Tibial nerve (tissue), 4 donors: ENCODE data around the gene RBM26. TPM values are rescaled to one million over a fixed set of nuclear protein-coding genes. Genes with fewer than 3 reads are reported as not detected.

ENCODE experiments used
- DNase-seq, 2 donors: peaks; one replicate each; pipeline ENCODE4 v3.0.0-alpha.2; 2019; ENCODE audit warnings: low spot score in 2 of 2
- H3K27ac ChIP-seq, 4 donors: fragments of 200-600 bp; sonication (generic) in 3 of 4; one replicate each; pipeline ENCODE4 v1.5.1; 2017 to 2019; ENCODE audit warnings: mild to moderate bottlenecking in 1 of 4
- H3K27me3 ChIP-seq, 2 donors: fragments of 200-600 bp; sonication (generic) in 1 of 2; one replicate each; pipeline versions ENCODE4 v1.5.1 to v1.6.0; 2017 to 2019
- H3K36me3 ChIP-seq, 3 donors: fragments of 200-600 bp; sonication (generic); one replicate each; pipeline ENCODE4 v1.5.1; 2018 to 2019
- H3K4me1 ChIP-seq, 4 donors: fragments of 200-600 bp; sonication (generic) in 3 of 4; one replicate each; pipeline ENCODE4 v1.5.1; 2017 to 2019
- H3K4me3 ChIP-seq, 4 donors: fragments of 200-600 bp; sonication (generic) in 3 of 4; one replicate each; pipeline ENCODE4 v1.5.1; 2017 to 2019; ENCODE audit warnings: mild to moderate bottlenecking in 1 of 4, moderate library complexity in 1 of 4
- H3K9me3 ChIP-seq, 4 donors: fragments of 200-600 bp; sonication (generic) in 3 of 4; one replicate each; pipeline ENCODE4 v1.5.1; 2017 to 2019
- EP300 ChIP-seq, 2 donors: sonication (generic); formaldehyde crosslinking; IDR thresholded peaks; one replicate each; pipeline ENCODE4 v1.6.1; 2017; ENCODE audit warnings: antibody characterized with exemption in 2 of 2, mild to moderate bottlenecking in 1 of 2
- POLR2A ChIP-seq, 2 donors: fragments of 450-650 bp; IDR thresholded peaks; one replicate each; pipeline ENCODE4 v1.6.1; 2017; ENCODE audit warnings: antibody characterized with exemption in 2 of 2, mild to moderate bottlenecking in 2 of 2, moderate library complexity in 2 of 2
- WGBS, 2 donors: methylation state at CpG; one replicate each; pipeline ENCODE4 v1.1.5; 2018; 5-methylcytosine and 5-hydroxymethylcytosine counted together
- total RNA-seq, 4 donors: library from RNA; depleted of rRNA; stranded (reverse); fragments of >200 nt; gene quantifications; one replicate each; pipeline ENCODE4 v1.1.0, GENCODE V29; 2016
- TF ChIP-seq, protein P1 (sequence below), 5 experiments: fragments of 200-600 bp in 3 of 5; fragments of 450-650 bp in 2 of 5; sonication (generic) in 3 of 5; IDR thresholded peaks; one replicate each; pipeline ENCODE4 v1.5.1; 2016 to 2019; ENCODE audit warnings: antibody characterized with exemption in 5 of 5, mild to moderate bottlenecking in 3 of 5, moderate library complexity in 2 of 5

RBM26 gene
- total RNA-seq, 4 donors from 2014 or later = 37.3 to 55.3 (median 43.3) TPM

DNA sequence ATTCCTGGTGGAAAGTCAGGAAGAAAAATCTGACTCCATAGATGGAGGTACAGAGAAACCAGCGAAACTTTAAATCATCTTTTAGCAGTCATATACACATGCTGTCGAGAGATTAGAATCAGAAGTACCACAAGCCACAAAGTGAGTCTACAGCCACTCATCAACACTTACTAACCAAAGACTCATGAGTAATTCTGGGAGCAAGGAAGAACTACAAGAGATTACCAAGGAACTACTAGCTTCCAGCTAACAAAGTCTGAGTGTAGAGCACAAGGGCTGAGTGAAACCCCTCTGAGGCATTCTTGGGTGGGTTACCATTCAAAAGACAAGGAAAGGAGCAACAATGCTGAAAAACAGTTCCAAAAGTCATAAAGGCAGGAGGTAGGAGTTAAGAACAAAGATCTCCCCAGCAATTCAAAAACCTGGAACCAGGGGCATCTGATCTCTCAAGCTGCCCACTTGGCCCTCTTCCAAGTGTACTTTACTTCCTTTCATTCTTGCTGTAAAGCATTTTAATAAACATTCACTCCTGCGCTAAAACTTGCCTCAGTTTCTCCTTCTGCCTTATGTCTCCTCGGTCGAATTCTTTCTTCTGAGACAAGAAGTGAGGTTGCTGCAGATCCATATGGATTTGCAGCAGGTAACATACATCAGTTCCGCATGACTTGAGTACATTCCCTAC is 13.0 kb downstream of the RBM26 start:
- DNase-seq = no peak
- peaks cover 0 to 25% (median 2%) of the 10 kb centered on the region in 3 donors for H3K36me3 ChIP-seq
- TF ChIP-seq EP300 (IDR thresholded peaks at IDR 0.05) = no peak
- no peak for TF ChIP-seq POLR2A (IDR thresholded peaks at IDR 0.05)
- TF ChIP-seq, protein P1, sequence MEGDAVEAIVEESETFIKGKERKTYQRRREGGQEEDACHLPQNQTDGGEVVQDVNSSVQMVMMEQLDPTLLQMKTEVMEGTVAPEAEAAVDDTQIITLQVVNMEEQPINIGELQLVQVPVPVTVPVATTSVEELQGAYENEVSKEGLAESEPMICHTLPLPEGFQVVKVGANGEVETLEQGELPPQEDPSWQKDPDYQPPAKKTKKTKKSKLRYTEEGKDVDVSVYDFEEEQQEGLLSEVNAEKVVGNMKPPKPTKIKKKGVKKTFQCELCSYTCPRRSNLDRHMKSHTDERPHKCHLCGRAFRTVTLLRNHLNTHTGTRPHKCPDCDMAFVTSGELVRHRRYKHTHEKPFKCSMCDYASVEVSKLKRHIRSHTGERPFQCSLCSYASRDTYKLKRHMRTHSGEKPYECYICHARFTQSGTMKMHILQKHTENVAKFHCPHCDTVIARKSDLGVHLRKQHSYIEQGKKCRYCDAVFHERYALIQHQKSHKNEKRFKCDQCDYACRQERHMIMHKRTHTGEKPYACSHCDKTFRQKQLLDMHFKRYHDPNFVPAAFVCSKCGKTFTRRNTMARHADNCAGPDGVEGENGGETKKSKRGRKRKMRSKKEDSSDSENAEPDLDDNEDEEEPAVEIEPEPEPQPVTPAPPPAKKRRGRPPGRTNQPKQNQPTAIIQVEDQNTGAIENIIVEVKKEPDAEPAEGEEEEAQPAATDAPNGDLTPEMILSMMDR (IDR thresholded peaks at IDR 0.05) = no peak
- 86 to 90% methylated on average over 6 of the region's 6 CpGs for WGBS, 2 donors
- no peaks in the 10 kb centered on the region for H3K27me3 ChIP-seq
- no peak overlapping the region for H3K27ac ChIP-seq
- H3K4me3 ChIP-seq = no peak overlapping the region
- H3K9me3 ChIP-seq = peaks cover 0 to 11% (median 1%) of the 10 kb centered on the region in 4 donors
- peaks cover 0 to 33% (median 10%) of the 10 kb centered on the region in 4 donors for H3K4me1 ChIP-seq

DNA sequence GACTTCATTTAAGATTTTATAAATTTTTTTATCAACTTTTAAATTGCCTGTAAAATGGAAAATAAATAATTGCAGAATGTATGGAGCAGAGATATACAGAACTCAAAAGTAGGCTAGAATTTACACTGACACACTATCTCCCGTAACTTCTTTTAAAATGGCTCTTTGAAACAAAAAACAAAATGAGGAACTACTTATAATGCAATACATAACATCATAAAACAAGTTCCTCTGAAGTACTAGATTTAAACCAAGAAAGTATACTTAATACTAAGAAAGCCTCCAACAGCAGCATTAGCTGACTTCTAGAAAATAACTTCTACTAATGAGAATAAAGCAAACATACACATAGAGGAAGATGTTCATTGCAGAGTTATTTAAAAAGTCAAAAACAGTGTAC is 17.0 kb downstream of the RBM26 start:
- H3K36me3 ChIP-seq = no peaks in the 10 kb centered on the region
- peaks cover 0 to 51% (median 10%) of the 10 kb centered on the region in 4 donors for H3K4me1 ChIP-seq
- no peak overlapping the region for H3K27ac ChIP-seq
- no peak for TF ChIP-seq POLR2A (IDR thresholded peaks at IDR 0.05)
- TF ChIP-seq, protein P1 (IDR thresholded peaks at IDR 0.05) = no peak
- no peak for TF ChIP-seq EP300 (IDR thresholded peaks at IDR 0.05)
- H3K27me3 ChIP-seq = no peaks in the 10 kb centered on the region
- DNase-seq = no peak
- H3K4me3 ChIP-seq = no peak overlapping the region
- H3K9me3 ChIP-seq = no peaks in the 10 kb centered on the region
- 88 to 90% methylated on average over 1 of the region's 1 CpG for WGBS, 2 donors

DNA sequence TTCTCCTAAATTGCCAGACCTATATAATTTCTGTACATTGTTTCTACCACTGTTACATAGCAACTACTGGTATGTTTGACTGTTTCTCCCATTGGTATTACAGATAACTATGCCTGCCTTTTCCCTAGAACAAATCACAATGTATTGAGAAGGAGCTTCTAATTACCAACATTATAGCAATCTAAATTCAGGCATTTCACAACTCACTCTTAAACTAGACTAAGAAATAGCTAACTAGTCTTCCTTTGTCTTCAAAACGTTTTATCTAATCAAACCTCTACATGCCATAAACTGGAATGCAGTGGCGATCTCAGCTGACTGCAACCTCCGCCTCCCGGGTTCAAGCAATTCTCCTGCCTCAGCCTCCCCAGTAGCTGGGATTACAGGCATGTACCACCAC is 18.2 kb downstream of the RBM26 start:
- no peaks in the 10 kb centered on the region for H3K36me3 ChIP-seq
- DNase-seq = no peak
- peaks cover 0 to 42% (median 3%) of the 10 kb centered on the region in 4 donors for H3K4me1 ChIP-seq
- H3K27me3 ChIP-seq = no peaks in the 10 kb centered on the region
- no peak overlapping the region for H3K27ac ChIP-seq
- no peaks in the 10 kb centered on the region for H3K9me3 ChIP-seq
- TF ChIP-seq, protein P1 (IDR thresholded peaks at IDR 0.05) = no peak
- TF ChIP-seq POLR2A (IDR thresholded peaks at IDR 0.05) (no peak), EP300 (IDR thresholded peaks at IDR 0.05) (no peak)
- H3K4me3 ChIP-seq = no peak overlapping the region
- WGBS, 2 donors = 73 to 94% methylated on average over 4 of the region's 4 CpGs

DNA sequence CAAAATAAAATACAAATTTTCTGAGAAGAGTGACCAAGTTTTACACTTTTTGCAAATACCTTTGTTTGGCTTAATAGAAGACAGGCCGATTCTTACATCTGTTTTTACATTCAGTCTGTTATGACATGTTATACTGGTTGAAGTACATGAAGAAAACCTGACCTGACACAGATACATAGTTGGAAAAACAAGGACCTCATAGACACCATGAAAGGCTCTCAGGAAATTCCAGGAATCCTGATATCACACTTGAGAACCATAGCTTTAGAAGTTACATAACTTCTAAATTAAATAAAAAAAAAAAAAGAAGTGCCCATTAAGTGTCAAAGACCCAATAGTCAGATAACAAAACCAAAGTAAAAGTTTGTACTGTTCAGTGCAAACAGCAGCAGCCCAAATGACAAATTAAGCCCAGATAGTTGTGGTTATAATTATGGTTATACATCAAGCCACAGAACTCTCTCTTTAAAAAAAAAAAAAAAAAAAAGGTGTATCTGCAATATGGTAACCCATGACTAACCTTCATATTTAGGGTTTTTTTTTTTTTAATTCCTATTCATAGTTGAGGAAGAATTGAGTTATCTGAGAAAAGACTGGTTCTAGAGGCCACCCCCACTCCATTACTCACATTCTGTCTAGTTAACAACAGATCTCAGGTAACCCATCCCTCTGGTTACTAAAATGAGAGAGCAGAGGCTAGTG is 19.8 kb downstream of the RBM26 start:
- H3K4me3 ChIP-seq = no peak overlapping the region
- 79 to 81% methylated on average over 1 of the region's 1 CpG for WGBS, 2 donors
- DNase-seq = no peak
- H3K27ac ChIP-seq = no peak overlapping the region
- no peaks in the 10 kb centered on the region for H3K9me3 ChIP-seq
- TF ChIP-seq EP300 (IDR thresholded peaks at IDR 0.05) (no peak), POLR2A (IDR thresholded peaks at IDR 0.05) (no peak)
- TF ChIP-seq, protein P1 (IDR thresholded peaks at IDR 0.05) = no peak
- peaks cover 0 to 51% (median 2%) of the 10 kb centered on the region in 4 donors for H3K4me1 ChIP-seq
- no peaks in the 10 kb centered on the region for H3K27me3 ChIP-seq
- H3K36me3 ChIP-seq = no peaks in the 10 kb centered on the region

DNA sequence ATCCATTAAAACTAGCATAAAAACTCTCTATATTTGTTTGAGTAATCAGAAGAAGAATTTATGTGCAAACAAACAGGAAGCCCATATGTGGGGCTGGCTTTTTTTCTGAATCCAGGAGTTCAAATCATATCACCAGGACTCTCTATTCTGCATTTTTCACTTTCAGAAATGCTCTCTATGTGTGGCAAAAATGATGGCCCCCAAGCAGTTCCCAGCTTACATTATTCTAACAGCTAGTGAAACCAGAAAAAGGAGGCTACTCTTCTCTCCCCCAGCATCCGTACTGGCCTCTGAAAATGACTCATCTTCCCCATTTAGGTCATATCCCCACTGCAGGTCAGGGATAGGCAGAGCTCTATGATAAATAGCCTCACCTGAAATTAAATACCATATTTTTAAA is 20.4 kb downstream of the RBM26 start:
- Histone ChIP-seq H3K9me3 (no peaks in the 10 kb centered on the region), H3K27ac (no peak overlapping the region), H3K36me3 (no peaks in the 10 kb centered on the region), H3K4me3 (no peak overlapping the region), H3K27me3 (no peaks in the 10 kb centered on the region), H3K4me1 (peaks cover 0 to 48% (median 2%) of the 10 kb centered on the region in 4 donors)
- no peak for DNase-seq
- 35 to 56% methylated on average over 1 of the region's 1 CpG for WGBS, 2 donors
- TF ChIP-seq POLR2A (IDR thresholded peaks at IDR 0.05) = no peak
- TF ChIP-seq, protein P1 (IDR thresholded peaks at IDR 0.05) = no peak
- TF ChIP-seq EP300 (IDR thresholded peaks at IDR 0.05) = no peak
